Measurements from ENCODE around the gene UBE2E1. TPM values are rescaled to one million over a fixed set of nuclear protein-coding genes. Genes with fewer than 3 reads are reported as not detected.
A peak's percentile ranks its signal among the peaks of the same experiment; 100 is the strongest.

The UBE2E1 gene
- total RNA-seq, 4 donors from 2014 or later, result 89.4 to 153 (median 121) TPM

GRCh38 chr3:23832523-23832922 is 26.8 kb downstream of the UBE2E1 start:
- Histone ChIP-seq H3K36me3 (no peaks in the 10 kb centered on the region), H3K9me3 (no peaks in the 10 kb centered on the region), H3K4me1 (peaks cover 7 to 62% (median 8%) of the 10 kb centered on the region in 3 donors), H3K4me3 (no peak overlapping the region), H3K27ac (no peak overlapping the region), H3K27me3 (no peaks in the 10 kb centered on the region)
- TF ChIP-seq EP300 (IDR thresholded peaks at IDR 0.05) (no peak), POLR2A (IDR thresholded peaks at IDR 0.05) (no peak), CTCF (IDR thresholded peaks at IDR 0.05) (no peak), POLR2AphosphoS5 (IDR thresholded peaks at IDR 0.05) (no peak)
- WGBS, 2 donors (ENCODE audit: low coverage in 1 of 2), result 96 to 97% methylated on average over 6 to 8 of the region's 10 CpGs
- no peak for ATAC-seq

GRCh38 chr3:23834082-23834870 is 28.5 kb downstream of the UBE2E1 start:
- peaks cover 7 to 62% (median 8%) of the 10 kb centered on the region in 3 donors for H3K4me1 ChIP-seq
- H3K9me3 ChIP-seq, result no peaks in the 10 kb centered on the region
- no peak overlapping the region for H3K27ac ChIP-seq
- no peak overlapping the region for H3K4me3 ChIP-seq
- no peaks in the 10 kb centered on the region for H3K36me3 ChIP-seq
- no peaks in the 10 kb centered on the region for H3K27me3 ChIP-seq
- ATAC-seq, result no peak
- 63 to 76% methylated on average over 2 of the region's 2 CpGs for WGBS, 2 donors (ENCODE audit: low coverage in 1 of 2)
- no peak for TF ChIP-seq EP300 (IDR thresholded peaks at IDR 0.05)
- peak in 2 of 4 experiments; percentile 5 to 33 for TF ChIP-seq CTCF (IDR thresholded peaks at IDR 0.05)

- no peak overlapping the region for H3K27ac ChIP-seq
- H3K9me3 ChIP-seq, result no peaks in the 10 kb centered on the region
- H3K4me3 ChIP-seq, result no peak overlapping the region
- peaks cover 7 to 62% (median 8%) of the 10 kb centered on the region in 3 donors for H3K4me1 ChIP-seq
- no peaks in the 10 kb centered on the region for H3K27me3 ChIP-seq
- no peaks in the 10 kb centered on the region for H3K36me3 ChIP-seq
- TF ChIP-seq EP300 (IDR thresholded peaks at IDR 0.05) (no peak), POLR2A (IDR thresholded peaks at IDR 0.05) (no peak), CTCF (IDR thresholded peaks at IDR 0.05) (no peak), POLR2AphosphoS5 (IDR thresholded peaks at IDR 0.05) (no peak)
- WGBS, 2 donors (ENCODE audit: low coverage in 1 of 2), result 95% methylated on average over 2 of the region's 2 CpGs; no CpG with 5 or more reads in 1 of the 2 donors
- no peak for ATAC-seq
Measured at GRCh38 chr3:23835087-23835486, 29.3 kb downstream of the UBE2E1 start.

- WGBS, 2 donors (ENCODE audit: low coverage in 1 of 2), result 61 to 76% methylated on average over 2 of the region's 2 CpGs
- no peak for ATAC-seq
- H3K4me1 ChIP-seq, result peaks cover 7 to 62% (median 11%) of the 10 kb centered on the region in 3 donors
- H3K27ac ChIP-seq, result no peak overlapping the region
- TF ChIP-seq CTCF (IDR thresholded peaks at IDR 0.05) (no peak), EP300 (IDR thresholded peaks at IDR 0.05) (no peak), POLR2A (IDR thresholded peaks at IDR 0.05) (no peak), POLR2AphosphoS5 (IDR thresholded peaks at IDR 0.05) (no peak)
- no peaks in the 10 kb centered on the region for H3K27me3 ChIP-seq
- H3K36me3 ChIP-seq, result no peaks in the 10 kb centered on the region
- H3K9me3 ChIP-seq, result no peaks in the 10 kb centered on the region
- no peak overlapping the region for H3K4me3 ChIP-seq
Measured at GRCh38 chr3:23835802-23836201, 30.0 kb downstream of the UBE2E1 start.

Measured in gastroesophageal sphincter (tissue), 4 donors.